Gastroesophageal sphincter (tissue), 4 donors: Measurements from ENCODE around the gene GPR139. TPM values are rescaled to one million over a fixed set of nuclear protein-coding genes. Genes with fewer than 3 reads are reported as not detected.

Source experiments
- ATAC-seq: fragments of 150-250 bp; one replicate; pipeline ENCODE4 v1.9.1; 2016; ENCODE audit warnings: mild to moderate bottlenecking, moderate library complexity
- H3K27ac ChIP-seq, 4 donors: fragments of 200-600 bp; sonication (generic) in 3 of 4; 1 replicate in 3 of 4; 2 replicates in 1 of 4; pipeline ENCODE4 v1.5.1; 2016 to 2019
- H3K27me3 ChIP-seq: fragments of 200-600 bp; sonication (generic); one replicate; pipeline ENCODE4 v1.5.1; 2019
- H3K36me3 ChIP-seq, 2 donors: fragments of 200-600 bp; sonication (generic); one replicate each; pipeline ENCODE4 v1.5.1; 2019; ENCODE audit warnings: control low read depth in 1 of 2
- H3K4me1 ChIP-seq, 3 donors: fragments of 200-600 bp; sonication (generic); 1 replicate in 2 of 3; 2 replicates in 1 of 3; pipeline ENCODE4 v1.5.1; 2016 to 2019; ENCODE audit warnings: control low read depth in 2 of 3
- H3K4me3 ChIP-seq, 2 donors: fragments of 200-600 bp; sonication (generic); one replicate each; pipeline ENCODE4 v1.5.1; 2019; ENCODE audit warnings: mild to moderate bottlenecking in 1 of 2, moderate library complexity in 1 of 2
- H3K9me3 ChIP-seq, 3 donors: fragments of 200-600 bp; sonication (generic); one replicate each; pipeline ENCODE4 v1.5.1; 2017 to 2019; ENCODE audit warnings: control low read depth in 2 of 3
- EP300 ChIP-seq: sonication (generic); formaldehyde crosslinking; IDR thresholded peaks from one replicate; pipeline ENCODE4 v1.6.1; 2017; ENCODE audit warnings: antibody characterized with exemption, mild to moderate bottlenecking
- POLR2A ChIP-seq, 2 donors: fragments of 450-650 bp; IDR thresholded peaks; one replicate each; pipeline ENCODE4 v1.6.1; 2017; ENCODE audit warnings: antibody characterized with exemption in 2 of 2, mild to moderate bottlenecking in 2 of 2, moderate library complexity in 1 of 2
- POLR2AphosphoS5 ChIP-seq: sonication (generic); formaldehyde crosslinking; IDR thresholded peaks from one replicate; pipeline ENCODE4 v1.6.1; 2017; ENCODE audit warnings: antibody characterized with exemption
- WGBS, 2 donors: methylation state at CpG; one replicate each; pipeline ENCODE4 v1.1.5; 2018; ENCODE audit warnings: low coverage in 1 of 2; 5-methylcytosine and 5-hydroxymethylcytosine counted together
- total RNA-seq, 4 donors: library from RNA; depleted of rRNA; stranded (reverse); fragments of >200 nt; gene quantifications; one replicate each; pipeline ENCODE4 v1.1.0, GENCODE V29; 2016
- TF ChIP-seq, protein P1 (sequence below), 4 experiments: fragments of 200-600 bp in 2 of 4; fragments of 450-650 bp in 2 of 4; sonication (generic) in 1 of 4; IDR thresholded peaks; one replicate each; pipeline ENCODE4 v1.5.1; 2017 to 2019; ENCODE audit warnings: antibody characterized with exemption in 4 of 4, mild to moderate bottlenecking in 2 of 4, moderate library complexity in 2 of 4

The GPR139 gene
- total RNA-seq, 4 donors from 2014 or later, result 0.23 TPM; not detected in 3

DNA sequence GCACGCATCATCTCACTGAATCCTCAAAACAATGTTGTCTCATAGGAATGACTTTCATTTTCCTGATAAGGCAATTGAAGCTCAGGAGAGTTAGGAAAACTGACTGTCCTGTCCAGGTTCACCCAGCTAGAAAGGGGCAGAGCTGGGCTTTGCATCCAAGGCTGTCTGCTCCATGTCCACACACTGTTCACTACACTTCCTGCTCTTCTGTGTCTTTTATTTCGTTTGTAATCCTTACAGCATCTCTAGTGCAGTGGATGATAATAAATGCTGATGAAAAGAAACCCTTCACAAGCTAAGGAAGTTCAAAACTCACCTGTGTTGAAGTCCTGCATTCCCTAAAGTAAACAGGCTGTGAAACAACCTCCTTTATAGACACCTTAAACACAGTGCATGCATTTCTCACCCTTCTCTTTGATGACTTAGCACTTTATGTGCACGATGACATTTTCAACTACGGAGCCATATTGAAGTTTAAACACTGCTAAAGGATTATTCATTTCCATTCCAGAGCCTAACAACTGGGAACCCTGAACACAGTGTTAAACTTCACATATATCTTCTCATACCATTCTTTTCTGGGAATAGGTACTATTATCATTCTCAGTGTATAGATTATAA lies 31.0 kb upstream of the GPR139 start:
- no peaks in the 10 kb centered on the region for H3K36me3 ChIP-seq
- H3K27ac ChIP-seq, result no peak overlapping the region
- TF ChIP-seq POLR2A (IDR thresholded peaks at IDR 0.05), result no peak
- no peak for TF ChIP-seq EP300
- no peak for ATAC-seq
- no peak overlapping the region for H3K4me3 ChIP-seq
- peaks cover 10% of the 10 kb centered on the region for H3K27me3 ChIP-seq
- WGBS, 2 donors, result 70 to 74% methylated on average over 4 of the region's 4 CpGs
- no peaks in the 10 kb centered on the region for H3K9me3 ChIP-seq
- H3K4me1 ChIP-seq, result no peaks in the 10 kb centered on the region

DNA sequence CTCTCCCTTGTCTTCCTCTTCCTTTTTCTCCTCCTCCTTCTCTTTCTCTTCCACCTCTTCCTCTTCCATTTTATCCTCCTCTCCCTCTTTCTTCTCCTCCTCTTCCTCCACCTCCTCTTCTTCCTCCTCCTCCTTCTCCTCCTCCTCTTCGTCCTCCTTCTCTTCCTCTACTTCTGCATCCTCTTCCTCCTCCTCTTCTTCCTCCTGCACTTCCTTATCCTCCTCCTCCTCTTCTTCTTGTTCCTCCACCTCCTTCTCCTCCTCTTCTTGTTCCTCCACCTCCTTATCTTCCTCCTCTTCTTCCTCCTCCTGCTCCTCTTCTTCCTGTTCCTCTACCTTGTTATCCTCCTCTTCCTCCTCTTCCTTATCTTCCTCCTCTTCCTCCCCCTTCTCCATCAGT lies 28.8 kb upstream of the GPR139 start:
- Histone ChIP-seq H3K27ac (no peak overlapping the region), H3K9me3 (no peaks in the 10 kb centered on the region), H3K27me3 (peaks cover 10% of the 10 kb centered on the region), H3K4me3 (no peak overlapping the region), H3K36me3 (no peaks in the 10 kb centered on the region), H3K4me1 (no peaks in the 10 kb centered on the region)
- no peak for TF ChIP-seq POLR2AphosphoS5
- no peak for TF ChIP-seq POLR2A (IDR thresholded peaks at IDR 0.05)
- TF ChIP-seq, protein P1, sequence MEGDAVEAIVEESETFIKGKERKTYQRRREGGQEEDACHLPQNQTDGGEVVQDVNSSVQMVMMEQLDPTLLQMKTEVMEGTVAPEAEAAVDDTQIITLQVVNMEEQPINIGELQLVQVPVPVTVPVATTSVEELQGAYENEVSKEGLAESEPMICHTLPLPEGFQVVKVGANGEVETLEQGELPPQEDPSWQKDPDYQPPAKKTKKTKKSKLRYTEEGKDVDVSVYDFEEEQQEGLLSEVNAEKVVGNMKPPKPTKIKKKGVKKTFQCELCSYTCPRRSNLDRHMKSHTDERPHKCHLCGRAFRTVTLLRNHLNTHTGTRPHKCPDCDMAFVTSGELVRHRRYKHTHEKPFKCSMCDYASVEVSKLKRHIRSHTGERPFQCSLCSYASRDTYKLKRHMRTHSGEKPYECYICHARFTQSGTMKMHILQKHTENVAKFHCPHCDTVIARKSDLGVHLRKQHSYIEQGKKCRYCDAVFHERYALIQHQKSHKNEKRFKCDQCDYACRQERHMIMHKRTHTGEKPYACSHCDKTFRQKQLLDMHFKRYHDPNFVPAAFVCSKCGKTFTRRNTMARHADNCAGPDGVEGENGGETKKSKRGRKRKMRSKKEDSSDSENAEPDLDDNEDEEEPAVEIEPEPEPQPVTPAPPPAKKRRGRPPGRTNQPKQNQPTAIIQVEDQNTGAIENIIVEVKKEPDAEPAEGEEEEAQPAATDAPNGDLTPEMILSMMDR (IDR thresholded peaks at IDR 0.05), result no peak
- no peak for TF ChIP-seq EP300
- no peak for ATAC-seq
- WGBS, 2 donors, result 29 to 62% methylated on average over 1 of the region's 1 CpG

DNA sequence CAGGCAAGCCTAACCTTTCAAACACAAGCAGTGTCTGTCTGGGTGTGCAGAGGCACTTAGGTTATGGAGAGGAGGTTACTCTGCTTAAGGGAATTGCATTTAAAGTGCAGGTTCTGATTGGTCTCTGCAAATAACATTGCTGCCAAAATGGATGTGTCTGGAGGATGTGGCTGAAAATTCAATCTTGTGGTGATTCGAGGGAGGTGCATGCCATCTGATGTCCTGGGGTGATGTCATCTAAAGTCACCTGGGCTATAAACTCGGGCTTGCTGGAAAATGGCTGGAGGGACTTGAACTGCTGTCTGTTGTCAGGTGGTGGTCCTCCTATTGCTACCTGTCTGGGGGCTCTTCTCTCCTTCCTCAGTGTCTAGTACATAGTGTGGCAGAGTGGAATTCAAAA lies 28.3 kb upstream of the GPR139 start:
- peaks cover 10% of the 10 kb centered on the region for H3K27me3 ChIP-seq
- no peak overlapping the region for H3K4me3 ChIP-seq
- no peaks in the 10 kb centered on the region for H3K4me1 ChIP-seq
- no peak for TF ChIP-seq POLR2AphosphoS5
- TF ChIP-seq, protein P1 (IDR thresholded peaks at IDR 0.05), result no peak
- H3K36me3 ChIP-seq, result no peaks in the 10 kb centered on the region
- H3K9me3 ChIP-seq, result no peaks in the 10 kb centered on the region
- H3K27ac ChIP-seq, result no peak overlapping the region
- 57 to 60% methylated on average over 1 of the region's 2 CpGs for WGBS, 2 donors
- no peak for ATAC-seq

DNA sequence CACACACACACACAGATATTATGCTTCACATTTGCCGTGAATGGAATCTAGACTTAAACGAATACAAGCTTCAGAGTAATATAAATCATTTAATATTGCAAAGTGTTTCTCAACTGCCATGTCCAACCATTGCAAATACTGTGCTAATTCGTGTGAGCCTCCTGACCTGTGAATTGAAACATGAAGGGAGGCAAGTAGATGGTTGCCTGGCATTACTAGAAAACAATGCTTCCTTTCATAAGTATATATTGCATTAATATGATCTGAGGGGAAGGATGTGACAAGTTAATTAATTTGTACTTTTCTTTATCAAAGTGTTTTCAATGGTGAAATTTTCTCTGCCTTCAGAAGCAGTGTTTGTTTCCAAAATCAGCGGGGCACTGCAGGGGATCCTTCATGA lies 25.7 kb upstream of the GPR139 start:
- TF ChIP-seq POLR2A (IDR thresholded peaks at IDR 0.05), result no peak
- TF ChIP-seq, protein P1 (IDR thresholded peaks at IDR 0.05), result no peak
- no peak for TF ChIP-seq EP300
- TF ChIP-seq POLR2AphosphoS5, result no peak
- H3K4me1 ChIP-seq, result no peaks in the 10 kb centered on the region
- no peak overlapping the region for H3K4me3 ChIP-seq
- H3K36me3 ChIP-seq, result no peaks in the 10 kb centered on the region
- H3K27me3 ChIP-seq, result peaks cover 6% of the 10 kb centered on the region
- ATAC-seq, result no peak
- H3K9me3 ChIP-seq, result no peaks in the 10 kb centered on the region
- WGBS, 2 donors, result 40 to 48% methylated on average over 3 to 4 of the region's 4 CpGs
- H3K27ac ChIP-seq, result no peak overlapping the region

DNA sequence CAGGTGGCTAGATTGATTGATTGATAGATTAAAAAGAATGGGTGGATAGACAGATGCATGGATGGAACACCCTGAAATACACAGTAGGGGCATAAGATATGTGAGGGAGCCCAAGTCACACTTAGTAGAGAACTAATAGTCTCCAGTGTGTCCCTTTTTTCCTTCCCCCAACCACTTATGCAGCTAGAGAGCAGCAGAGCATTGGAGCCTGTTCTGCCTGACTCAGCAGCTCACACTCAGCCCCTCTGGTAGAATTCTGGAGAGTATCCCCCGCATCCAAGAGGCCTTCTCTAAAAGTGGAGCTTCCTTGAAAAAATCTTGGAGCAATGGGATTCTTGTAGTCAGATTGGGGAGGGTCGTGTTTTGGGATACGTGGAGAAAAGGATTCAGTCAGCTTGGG lies 20.5 kb upstream of the GPR139 start:
- Histone ChIP-seq H3K27ac (no peak overlapping the region), H3K36me3 (no peaks in the 10 kb centered on the region), H3K27me3 (no peaks in the 10 kb centered on the region), H3K4me3 (no peak overlapping the region), H3K9me3 (no peaks in the 10 kb centered on the region), H3K4me1 (no peaks in the 10 kb centered on the region)
- no peak for ATAC-seq
- no peak for TF ChIP-seq POLR2AphosphoS5
- TF ChIP-seq, protein P1 (IDR thresholded peaks at IDR 0.05), result no peak
- TF ChIP-seq EP300, result no peak
- no peak for TF ChIP-seq POLR2A (IDR thresholded peaks at IDR 0.05)
- 26% methylated on average over 3 of the region's 3 CpGs; no CpG with 5 or more reads in 1 of the 2 donors for WGBS, 2 donors
